Peyer's patch (tissue), 4 donors: ENCODE data around the gene LRRC8E.

Experiments used
- POLR2A ChIP-seq, 2 donors: fragments of 450-650 bp; IDR thresholded peaks; one replicate each; pipeline ENCODE4 v1.5.1; 2017; ENCODE audit warnings: antibody characterized with exemption in 2 of 2, mild to moderate bottlenecking in 2 of 2, moderate library complexity in 2 of 2
- TF ChIP-seq, protein P1 (sequence below), 6 experiments: fragments of 450-650 bp in 4 of 6; fragments of 200-600 bp in 2 of 6; sonication (generic) in 1 of 6; IDR thresholded peaks; one replicate each; pipeline ENCODE4 v1.5.1; 2017 to 2019; ENCODE audit warnings: antibody characterized with exemption in 6 of 6, mild to moderate bottlenecking in 3 of 6, moderate library complexity in 1 of 6

DNA sequence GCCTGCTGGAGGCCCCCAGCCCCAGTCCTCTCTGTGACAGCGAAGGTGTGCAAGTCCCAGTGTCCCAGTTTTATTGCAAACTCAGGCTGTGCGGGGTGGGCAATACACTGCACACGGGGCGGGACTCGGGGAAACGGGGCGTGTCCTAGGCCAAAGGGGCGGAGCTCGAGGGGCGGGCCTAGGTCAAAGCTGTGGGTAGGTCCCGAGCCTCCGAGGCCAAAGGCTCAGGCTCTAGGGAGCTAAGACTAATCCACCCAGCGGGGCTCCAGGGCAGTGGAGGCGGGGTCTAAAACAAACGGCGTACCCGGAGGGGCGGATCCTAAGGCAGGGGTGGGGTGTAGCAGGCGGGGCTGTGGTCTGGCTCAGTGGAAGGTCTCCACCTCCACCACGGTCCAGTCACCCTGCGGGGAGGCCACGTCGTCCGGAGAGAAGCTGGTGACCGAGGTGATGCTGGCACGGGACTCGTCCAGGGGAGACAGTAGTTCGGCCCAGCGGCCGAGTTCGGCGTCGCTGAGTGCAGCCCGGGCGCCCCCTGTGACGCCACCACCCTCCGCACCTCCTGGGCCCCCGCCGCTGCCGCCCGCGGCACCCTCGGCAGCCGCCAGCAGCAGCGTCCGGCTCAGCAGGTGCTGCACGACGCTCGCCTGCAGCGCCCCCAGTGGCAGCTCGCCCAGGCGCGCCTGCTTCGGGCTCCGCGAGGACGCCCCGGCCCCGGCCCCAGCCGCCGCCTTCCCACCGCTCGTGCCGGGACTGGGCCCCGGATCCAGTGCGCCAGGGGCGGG is 19.4 kb upstream of the LRRC8E start:
- TF ChIP-seq POLR2A (IDR thresholded peaks at IDR 0.05): peak in 1 of 2 donors; percentile 20
- TF ChIP-seq, protein P1, sequence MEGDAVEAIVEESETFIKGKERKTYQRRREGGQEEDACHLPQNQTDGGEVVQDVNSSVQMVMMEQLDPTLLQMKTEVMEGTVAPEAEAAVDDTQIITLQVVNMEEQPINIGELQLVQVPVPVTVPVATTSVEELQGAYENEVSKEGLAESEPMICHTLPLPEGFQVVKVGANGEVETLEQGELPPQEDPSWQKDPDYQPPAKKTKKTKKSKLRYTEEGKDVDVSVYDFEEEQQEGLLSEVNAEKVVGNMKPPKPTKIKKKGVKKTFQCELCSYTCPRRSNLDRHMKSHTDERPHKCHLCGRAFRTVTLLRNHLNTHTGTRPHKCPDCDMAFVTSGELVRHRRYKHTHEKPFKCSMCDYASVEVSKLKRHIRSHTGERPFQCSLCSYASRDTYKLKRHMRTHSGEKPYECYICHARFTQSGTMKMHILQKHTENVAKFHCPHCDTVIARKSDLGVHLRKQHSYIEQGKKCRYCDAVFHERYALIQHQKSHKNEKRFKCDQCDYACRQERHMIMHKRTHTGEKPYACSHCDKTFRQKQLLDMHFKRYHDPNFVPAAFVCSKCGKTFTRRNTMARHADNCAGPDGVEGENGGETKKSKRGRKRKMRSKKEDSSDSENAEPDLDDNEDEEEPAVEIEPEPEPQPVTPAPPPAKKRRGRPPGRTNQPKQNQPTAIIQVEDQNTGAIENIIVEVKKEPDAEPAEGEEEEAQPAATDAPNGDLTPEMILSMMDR (IDR thresholded peaks at IDR 0.05): peak; percentile 88 to 95 (median 92)
